Measurements from ENCODE around the gene GPR89B. TPM values are rescaled to one million over a fixed set of nuclear protein-coding genes. Genes with fewer than 3 reads are reported as not detected.
"Not testable (repeated sequence)": the region's sequence is repeated elsewhere in the genome, so short reads cannot be mapped to it uniquely, and the experiment has no call there.

Gene GPR89B
- total RNA-seq, 2 donors from 2014 or later, result 10.4 to 14.3 TPM

DNA sequence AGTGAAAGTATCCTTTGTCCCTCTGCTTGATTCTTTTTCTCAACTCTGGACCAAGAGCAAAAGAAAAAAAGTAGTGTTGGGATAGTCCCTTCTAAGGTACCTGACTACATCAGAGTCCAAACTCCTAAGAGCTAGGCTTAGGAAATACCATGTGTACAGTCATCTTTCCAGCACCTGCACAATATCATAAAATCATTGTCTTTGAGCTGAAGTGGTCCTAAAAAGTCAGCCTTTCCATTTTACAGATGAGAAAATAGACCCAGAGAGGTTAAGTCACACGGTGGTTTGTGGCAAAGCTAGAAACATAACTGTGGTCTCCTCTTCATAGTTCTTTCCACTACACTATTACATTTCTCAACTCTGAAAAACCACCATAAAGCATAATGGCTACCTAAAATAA is 38.4 kb downstream of the GPR89B start:
- H3K27me3 ChIP-seq; H3K4me3 ChIP-seq; H3K9ac ChIP-seq (ENCODE audit: low read depth in 2 of 2, low read length in 2 of 2); DNase-seq; H3K4me1 ChIP-seq; H3K36me3 ChIP-seq; intact Hi-C loops (cut with DNase I); H3K9me3 ChIP-seq; H3K27ac ChIP-seq: not testable (repeated sequence)

DNA sequence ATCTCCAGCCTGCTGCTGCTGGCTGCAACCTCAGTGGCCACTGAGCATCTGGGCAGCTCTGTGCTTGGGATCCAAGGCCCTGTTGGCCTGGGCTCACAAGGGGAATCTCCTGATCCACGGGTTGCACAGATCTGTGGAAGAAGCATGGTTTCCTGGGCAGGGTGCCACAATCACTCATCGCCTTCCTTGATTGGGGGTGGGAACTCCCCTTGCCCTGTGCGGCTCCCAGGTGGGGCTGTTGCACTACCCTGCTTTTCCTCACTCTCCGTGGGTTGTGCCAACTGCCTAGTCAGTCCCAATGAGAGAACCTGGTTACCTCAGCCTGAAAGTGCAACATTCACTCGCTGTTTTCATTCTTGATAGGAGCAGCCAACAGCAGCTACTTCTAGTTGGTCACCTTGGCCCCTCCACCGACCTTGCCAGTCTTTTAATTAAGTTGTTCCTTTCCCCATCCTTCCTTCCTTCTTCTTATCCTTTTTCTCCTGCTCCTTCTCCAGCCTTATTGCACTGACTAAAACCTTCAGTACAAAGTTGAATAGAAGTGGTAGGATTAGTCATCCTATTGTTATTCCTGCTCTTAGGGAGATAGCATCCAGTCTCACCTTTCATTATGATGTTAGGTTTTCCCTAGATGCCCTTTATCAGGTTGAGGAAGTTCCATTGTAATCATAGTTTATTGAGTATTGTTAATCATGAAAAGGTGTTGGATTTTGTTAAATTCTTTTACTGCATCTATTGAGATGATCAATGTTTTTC is 50.9 kb downstream of the GPR89B start:
- H3K27me3 ChIP-seq; intact Hi-C loops (cut with DNase I); DNase-seq; H3K9ac ChIP-seq (ENCODE audit: low read depth in 2 of 2, low read length in 2 of 2); H3K4me3 ChIP-seq; H3K4me1 ChIP-seq; H3K27ac ChIP-seq; H3K36me3 ChIP-seq; H3K9me3 ChIP-seq: not testable (repeated sequence)

DNA sequence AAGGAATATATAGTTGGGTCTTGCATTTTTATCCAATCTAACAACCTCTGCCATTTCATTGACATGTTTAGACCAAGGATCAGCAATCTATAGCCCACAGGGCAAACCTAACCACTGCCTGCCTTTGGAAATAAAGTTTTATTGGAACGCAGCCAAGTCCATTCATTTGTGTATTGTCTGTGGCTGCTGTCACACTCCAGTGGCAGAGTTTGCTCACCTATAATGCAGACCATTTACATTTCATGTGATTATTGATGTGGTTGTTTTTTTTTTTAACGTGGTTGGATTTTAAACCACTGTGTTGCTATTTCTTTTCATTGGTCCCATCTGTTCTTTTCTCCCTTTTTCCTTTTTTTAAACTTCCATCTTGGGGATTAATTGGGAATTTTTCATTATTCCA is 57.2 kb downstream of the GPR89B start:
- H3K36me3 ChIP-seq; DNase-seq; H3K27ac ChIP-seq; H3K9ac ChIP-seq (ENCODE audit: low read depth in 2 of 2, low read length in 2 of 2); intact Hi-C loops (cut with DNase I); H3K27me3 ChIP-seq; H3K9me3 ChIP-seq; H3K4me3 ChIP-seq; H3K4me1 ChIP-seq: not testable (repeated sequence)

DNA sequence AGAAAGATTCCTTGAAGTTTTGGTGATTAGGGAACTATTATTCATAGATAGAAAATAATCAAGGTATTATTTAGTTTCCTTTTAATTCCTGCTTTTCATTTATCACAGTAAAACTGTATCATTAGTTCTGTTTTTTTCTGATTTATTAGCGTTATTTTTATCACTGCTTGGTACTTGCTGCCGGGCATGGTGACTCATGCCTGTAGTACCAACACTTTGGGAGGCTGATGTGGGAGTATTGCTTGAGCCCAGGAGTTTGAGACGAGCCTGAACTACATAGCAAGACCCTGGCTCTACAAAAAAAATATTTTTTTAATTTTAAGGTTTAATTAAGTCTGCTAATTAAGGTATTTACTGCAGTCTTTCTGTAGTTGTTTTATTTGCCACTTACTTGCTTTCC is 59.7 kb downstream of the GPR89B start:
- H3K9me3 ChIP-seq; H3K36me3 ChIP-seq; intact Hi-C loops (cut with DNase I); H3K9ac ChIP-seq (ENCODE audit: low read depth in 2 of 2, low read length in 2 of 2); H3K4me3 ChIP-seq; DNase-seq; H3K27me3 ChIP-seq; H3K27ac ChIP-seq; H3K4me1 ChIP-seq: not testable (repeated sequence)

DNA sequence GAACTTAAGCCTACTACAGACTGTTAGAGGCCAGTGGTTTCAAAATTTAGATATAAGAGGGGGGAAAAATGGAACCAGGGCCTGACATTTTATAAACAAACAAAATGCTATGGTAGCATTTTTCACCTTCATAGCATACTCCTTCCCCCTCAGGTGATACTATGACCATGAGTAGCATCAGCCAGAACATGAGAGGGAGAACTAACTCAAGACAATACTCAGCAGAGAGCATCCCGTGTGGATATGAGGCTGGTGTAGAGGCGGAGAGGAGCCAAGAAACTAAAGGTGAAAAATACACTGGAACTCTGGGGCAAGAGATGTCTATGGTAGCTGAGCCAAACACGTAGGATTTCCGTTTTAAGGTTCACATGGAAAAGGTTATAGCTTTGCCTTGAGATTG is 64.7 kb downstream of the GPR89B start:
- H3K4me1 ChIP-seq; intact Hi-C loops (cut with DNase I); H3K27me3 ChIP-seq; H3K36me3 ChIP-seq; H3K4me3 ChIP-seq; H3K27ac ChIP-seq; H3K9me3 ChIP-seq; H3K9ac ChIP-seq (ENCODE audit: low read depth in 2 of 2, low read length in 2 of 2); DNase-seq: not testable (repeated sequence)

DNA sequence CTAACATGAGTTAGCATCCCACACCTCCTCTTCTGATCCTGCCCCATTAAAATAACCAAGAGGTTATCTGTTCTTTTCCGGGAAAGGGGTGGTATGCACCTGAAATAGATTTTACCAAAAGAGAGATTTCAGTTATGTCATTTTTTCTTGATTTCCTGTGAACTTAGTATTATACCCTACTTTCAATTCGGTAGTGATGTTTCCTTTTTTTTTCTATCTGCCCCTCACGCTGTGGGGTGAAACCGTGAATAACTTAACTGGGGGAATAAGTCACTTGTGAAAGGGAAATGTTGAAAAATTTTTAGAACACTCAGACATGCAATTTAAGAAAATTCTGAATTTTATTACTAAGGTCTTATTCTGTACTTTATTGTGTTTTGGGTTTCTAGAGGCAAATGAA is 65.2 kb downstream of the GPR89B start:
- H3K9ac ChIP-seq (ENCODE audit: low read depth in 2 of 2, low read length in 2 of 2); H3K9me3 ChIP-seq; DNase-seq; intact Hi-C loops (cut with DNase I); H3K4me1 ChIP-seq; H3K4me3 ChIP-seq; H3K27me3 ChIP-seq; H3K27ac ChIP-seq; H3K36me3 ChIP-seq: not testable (repeated sequence)

DNA sequence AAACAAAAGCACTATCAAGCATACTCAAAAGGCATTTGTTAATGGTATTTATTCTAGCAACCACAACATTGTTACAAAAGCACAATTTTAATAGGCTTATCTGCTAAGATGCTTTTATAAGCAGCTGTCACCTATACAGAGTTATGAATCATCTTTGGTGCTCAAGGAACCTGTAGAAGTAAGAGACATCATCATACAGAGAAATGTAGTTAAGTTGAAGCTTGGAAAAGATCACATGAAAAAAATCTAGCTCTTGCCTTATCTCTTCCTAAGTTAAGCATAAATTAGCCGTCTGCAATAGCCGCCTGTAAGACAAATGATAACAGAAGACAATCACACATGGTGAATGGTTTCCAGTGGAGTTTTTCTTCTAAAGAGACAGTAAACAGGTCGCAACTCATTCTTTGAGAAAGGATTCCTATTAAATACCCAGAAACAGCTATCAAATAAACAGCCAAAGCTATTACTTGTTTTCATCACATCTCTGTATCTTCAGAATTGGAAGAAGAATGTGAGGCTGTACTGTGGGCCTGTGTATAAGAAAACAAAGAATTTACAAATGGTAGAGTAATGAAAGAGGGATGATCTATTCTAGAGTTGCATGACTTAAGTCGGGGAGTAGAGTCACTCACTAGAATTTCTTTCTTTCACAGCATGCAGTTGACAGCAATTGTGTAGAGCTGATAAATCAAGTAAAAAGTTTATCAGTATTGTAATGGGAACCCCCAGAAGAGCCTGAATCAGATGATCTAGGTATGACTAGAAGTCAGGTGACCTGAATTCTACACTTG is 65.8 kb downstream of the GPR89B start:
- H3K4me3 ChIP-seq; H3K9me3 ChIP-seq; H3K4me1 ChIP-seq; H3K36me3 ChIP-seq; intact Hi-C loops (cut with DNase I); H3K27ac ChIP-seq; DNase-seq; H3K9ac ChIP-seq (ENCODE audit: low read depth in 2 of 2, low read length in 2 of 2); H3K27me3 ChIP-seq: not testable (repeated sequence)

DNA sequence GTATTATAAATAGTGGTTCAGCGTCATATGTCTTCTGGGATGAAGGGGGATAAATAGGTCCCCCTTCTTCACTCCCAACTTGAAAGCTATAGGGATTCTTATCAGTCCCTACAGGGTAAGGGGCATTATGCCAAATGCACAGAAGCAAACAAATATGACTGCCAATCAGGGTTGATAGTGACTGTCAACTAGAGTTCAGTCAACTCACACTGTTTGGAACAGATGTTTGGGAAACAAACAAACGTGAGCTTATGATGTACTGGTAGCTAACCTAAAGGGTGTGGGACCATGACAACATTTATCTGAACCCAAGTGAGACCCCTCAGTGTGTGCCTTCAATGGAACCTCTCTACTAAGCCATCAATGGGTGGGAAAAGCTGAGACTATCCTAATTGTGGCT is 67.9 kb downstream of the GPR89B start:
- H3K9me3 ChIP-seq; H3K27me3 ChIP-seq; H3K36me3 ChIP-seq; H3K4me1 ChIP-seq; H3K27ac ChIP-seq; DNase-seq; H3K9ac ChIP-seq (ENCODE audit: low read depth in 2 of 2, low read length in 2 of 2); H3K4me3 ChIP-seq; intact Hi-C loops (cut with DNase I): not testable (repeated sequence)

DNA sequence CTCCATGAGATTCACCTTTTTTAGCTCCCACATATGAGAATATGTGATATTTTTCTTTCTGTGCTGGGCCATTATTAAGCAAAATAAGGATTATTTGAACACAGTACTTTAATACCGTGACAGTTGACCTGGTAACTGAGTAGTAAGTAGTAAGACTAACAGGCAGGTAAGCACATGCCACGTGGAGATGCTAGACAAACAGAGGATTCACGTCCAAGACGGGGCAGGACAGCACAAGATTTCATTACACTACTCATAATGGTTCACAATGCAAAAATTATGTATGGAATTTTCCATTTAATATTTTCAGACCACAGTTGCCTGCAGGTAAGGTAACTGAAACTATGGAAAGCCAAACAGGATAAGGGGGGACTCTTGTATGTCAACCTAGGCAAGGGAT is 79.5 kb downstream of the GPR89B start:
- H3K36me3 ChIP-seq; H3K9me3 ChIP-seq; H3K4me1 ChIP-seq; DNase-seq; H3K27ac ChIP-seq; H3K4me3 ChIP-seq; intact Hi-C loops (cut with DNase I); H3K9ac ChIP-seq (ENCODE audit: low read depth in 2 of 2, low read length in 2 of 2); H3K27me3 ChIP-seq: not testable (repeated sequence)

DNA sequence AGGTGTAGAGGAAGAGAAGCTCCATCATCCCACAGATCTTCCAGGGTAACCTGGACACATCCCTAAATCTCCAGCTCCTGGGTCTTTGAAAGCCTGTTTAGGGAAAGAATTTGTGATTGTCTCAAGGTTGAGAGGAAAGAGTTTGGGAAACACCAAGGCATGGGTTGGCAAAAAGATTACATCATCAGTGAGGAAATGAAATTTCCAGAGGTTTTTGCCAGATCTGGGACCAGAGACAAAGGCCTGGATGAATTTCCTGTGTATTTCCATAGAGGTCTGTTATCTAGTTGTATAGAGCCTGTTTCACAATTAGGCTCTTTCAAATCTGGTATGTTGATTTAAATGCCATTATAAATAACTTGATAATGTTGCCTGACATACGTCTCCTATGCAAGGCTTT is 82.3 kb downstream of the GPR89B start:
- H3K9me3 ChIP-seq, result no peaks in the 10 kb centered on the region
- H3K4me1 ChIP-seq, result no peaks in the 10 kb centered on the region
- no peak overlapping the region for H3K4me3 ChIP-seq
- H3K27ac ChIP-seq, result no peak overlapping the region
- TF ChIP-seq, protein P1, sequence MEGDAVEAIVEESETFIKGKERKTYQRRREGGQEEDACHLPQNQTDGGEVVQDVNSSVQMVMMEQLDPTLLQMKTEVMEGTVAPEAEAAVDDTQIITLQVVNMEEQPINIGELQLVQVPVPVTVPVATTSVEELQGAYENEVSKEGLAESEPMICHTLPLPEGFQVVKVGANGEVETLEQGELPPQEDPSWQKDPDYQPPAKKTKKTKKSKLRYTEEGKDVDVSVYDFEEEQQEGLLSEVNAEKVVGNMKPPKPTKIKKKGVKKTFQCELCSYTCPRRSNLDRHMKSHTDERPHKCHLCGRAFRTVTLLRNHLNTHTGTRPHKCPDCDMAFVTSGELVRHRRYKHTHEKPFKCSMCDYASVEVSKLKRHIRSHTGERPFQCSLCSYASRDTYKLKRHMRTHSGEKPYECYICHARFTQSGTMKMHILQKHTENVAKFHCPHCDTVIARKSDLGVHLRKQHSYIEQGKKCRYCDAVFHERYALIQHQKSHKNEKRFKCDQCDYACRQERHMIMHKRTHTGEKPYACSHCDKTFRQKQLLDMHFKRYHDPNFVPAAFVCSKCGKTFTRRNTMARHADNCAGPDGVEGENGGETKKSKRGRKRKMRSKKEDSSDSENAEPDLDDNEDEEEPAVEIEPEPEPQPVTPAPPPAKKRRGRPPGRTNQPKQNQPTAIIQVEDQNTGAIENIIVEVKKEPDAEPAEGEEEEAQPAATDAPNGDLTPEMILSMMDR (IDR thresholded peaks at IDR 0.05), result no peak
- H3K9ac ChIP-seq (ENCODE audit: low read depth in 2 of 2, low read length in 2 of 2), result no peak overlapping the region
- H3K36me3 ChIP-seq, result no peaks in the 10 kb centered on the region
- intact Hi-C loops (cut with DNase I), result no loop called here
- no peak for DNase-seq
- no peaks in the 10 kb centered on the region for H3K27me3 ChIP-seq

DNA sequence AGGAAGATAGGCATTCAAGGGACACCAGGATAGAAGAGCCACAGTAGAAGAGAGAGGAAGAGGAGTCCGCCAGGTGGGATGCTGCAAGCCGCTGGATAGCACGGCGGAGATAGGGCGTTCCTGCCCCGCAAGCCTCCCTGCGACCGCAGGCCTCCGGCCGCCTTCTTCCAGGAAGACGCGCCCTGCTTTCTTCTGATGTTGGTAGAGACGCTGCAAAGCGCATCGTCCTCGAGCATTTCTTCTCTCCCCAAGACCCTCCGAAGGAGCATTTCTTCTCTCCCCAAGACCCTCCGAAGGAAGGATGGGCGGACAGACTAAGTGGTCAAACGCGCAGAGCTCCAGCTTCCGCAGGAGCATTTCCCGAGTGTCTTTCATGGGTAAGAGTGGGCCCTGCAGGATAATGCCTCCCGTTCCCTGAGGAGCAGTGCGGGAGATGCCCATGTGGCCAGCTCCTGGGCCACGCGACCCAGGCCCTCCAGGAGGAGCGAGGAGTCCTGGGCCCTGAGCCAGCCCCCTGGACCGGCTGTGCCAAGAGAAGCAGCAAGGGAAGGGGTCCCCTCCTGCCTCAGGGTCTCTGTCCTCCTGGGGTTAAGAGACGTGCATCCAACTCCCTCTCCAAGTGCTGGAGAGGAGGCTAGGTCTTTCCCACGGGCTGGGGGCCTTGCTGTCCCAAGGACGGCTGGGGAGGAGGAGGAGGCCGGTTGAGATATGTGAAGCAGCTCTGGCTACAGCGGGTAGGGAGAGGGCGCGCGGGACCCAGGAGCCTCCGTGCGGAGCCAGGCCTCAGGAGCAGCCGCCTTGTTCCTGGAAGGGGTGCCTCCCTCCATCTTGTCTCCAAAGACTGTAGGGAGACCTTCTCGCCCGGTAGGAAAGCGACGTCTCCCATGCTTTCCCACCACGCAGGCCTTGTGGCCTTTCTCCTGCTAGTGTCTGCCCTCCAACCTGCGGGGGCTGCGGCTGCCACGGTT is 85.2 kb downstream of the GPR89B start:
- H3K36me3 ChIP-seq; H3K4me1 ChIP-seq; H3K9ac ChIP-seq (ENCODE audit: low read depth in 2 of 2, low read length in 2 of 2); H3K9me3 ChIP-seq; intact Hi-C loops (cut with DNase I); DNase-seq; H3K27me3 ChIP-seq; H3K4me3 ChIP-seq; H3K27ac ChIP-seq: not testable (repeated sequence)
